Breast epithelium (tissue), 4 donors: ENCODE measurements around the gene MYBPC2. TPM values are rescaled to one million over a fixed set of nuclear protein-coding genes. Genes with fewer than 3 reads are reported as not detected.

ENCODE experiments used
- DNase-seq, 2 donors: peaks; one replicate each; pipeline ENCODE4 v3.0.0-alpha.2; 2019; ENCODE audit warnings: low spot score in 2 of 2
- H3K27ac ChIP-seq, 2 donors: fragments of 200-600 bp; sonication (generic) in 1 of 2; one replicate each; pipeline ENCODE4 v1.5.1; 2016 to 2019; ENCODE audit warnings: mild to moderate bottlenecking in 1 of 2
- H3K27me3 ChIP-seq, 2 donors: fragments of 200-600 bp; sonication (generic) in 1 of 2; one replicate each; pipeline versions ENCODE4 v1.5.1 to v1.6.0; 2017 to 2019; ENCODE audit warnings: control low read depth in 1 of 2, mild to moderate bottlenecking in 1 of 2
- H3K36me3 ChIP-seq: fragments of 200-600 bp; one replicate; pipeline ENCODE4 v1.5.1; 2019
- H3K4me1 ChIP-seq, 2 donors: fragments of 200-600 bp; sonication (generic); one replicate each; pipeline ENCODE4 v1.5.1; 2016 to 2019; ENCODE audit warnings: control low read depth in 1 of 2
- H3K4me3 ChIP-seq, 3 donors: fragments of 200-600 bp; sonication (generic); 1 replicate in 2 of 3; 2 replicates in 1 of 3; pipeline ENCODE4 v1.5.1; 2016 to 2019; ENCODE audit warnings: mild to moderate bottlenecking in 3 of 3, moderate library complexity in 2 of 3
- H3K9me3 ChIP-seq, 2 donors: fragments of 200-600 bp; sonication (generic) in 1 of 2; one replicate each; pipeline ENCODE4 v1.5.1; 2016 to 2019; ENCODE audit warnings: control low read depth in 1 of 2
- POLR2A ChIP-seq: fragments of 450-650 bp; IDR thresholded peaks from one replicate; pipeline ENCODE4 v1.6.1; 2016; ENCODE audit warnings: antibody characterized with exemption, mild to moderate bottlenecking, moderate library complexity
- POLR2AphosphoS5 ChIP-seq, 3 donors: sonication (generic); formaldehyde crosslinking; IDR thresholded peaks; one replicate each; pipeline ENCODE4 v1.6.1; 2017; ENCODE audit warnings: antibody characterized with exemption in 3 of 3
- intact Hi-C: fragments of 100-400 bp; cut with DNase I; formaldehyde crosslinking; loops from one replicate; pipeline ENCODE4 v1.15.1; 2023; ENCODE audit warnings: low total_unique reads
- total RNA-seq, 3 donors: library from RNA; depleted of rRNA; stranded (reverse); fragments of >200 nt; gene quantifications; one replicate each; pipeline ENCODE4 v1.1.0, GENCODE V29; 2016
- TF ChIP-seq, protein P1 (sequence below), 3 donors: fragments of 450-650 bp; IDR thresholded peaks; one replicate each; pipeline ENCODE4 v1.5.1; 2016 to 2017; ENCODE audit warnings: antibody characterized with exemption in 3 of 3, mild to moderate bottlenecking in 3 of 3, moderate library complexity in 3 of 3

The MYBPC2 gene
- total RNA-seq, 3 donors from 2014 or later, result under 0.01 TPM; not detected in 2

DNA sequence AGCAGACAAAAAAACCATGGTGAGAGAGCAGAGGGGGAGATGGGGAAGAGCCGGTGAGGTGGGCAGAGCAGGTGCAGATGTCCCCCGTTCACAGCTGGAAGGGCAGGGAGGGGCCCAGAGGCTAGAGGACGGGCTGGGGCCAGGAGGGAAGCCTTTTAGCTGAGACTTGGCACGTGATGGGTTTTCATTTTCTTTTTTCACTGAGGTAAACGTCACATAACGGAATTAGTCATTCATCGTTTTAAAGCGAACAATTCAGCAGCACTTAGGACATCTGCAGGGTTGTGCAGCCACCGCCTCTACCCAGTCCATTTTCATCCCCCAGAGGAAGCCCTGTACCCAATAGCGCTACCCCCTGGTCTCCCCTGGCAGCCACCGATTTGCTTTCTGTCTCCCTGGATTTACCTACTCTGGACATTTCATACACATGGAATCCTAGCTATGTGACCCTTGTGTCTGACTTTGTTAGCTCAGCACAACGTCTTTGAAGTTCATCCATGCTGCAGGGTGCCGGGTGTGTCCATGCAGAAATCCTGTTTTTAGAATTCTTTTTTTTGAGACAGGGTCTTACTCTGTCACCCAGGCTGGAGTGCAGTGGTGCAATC lies 27.6 kb downstream of the MYBPC2 start:
- TF ChIP-seq POLR2AphosphoS5 (IDR thresholded peaks at IDR 0.05) (no peak), POLR2A (no peak)
- TF ChIP-seq, protein P1, sequence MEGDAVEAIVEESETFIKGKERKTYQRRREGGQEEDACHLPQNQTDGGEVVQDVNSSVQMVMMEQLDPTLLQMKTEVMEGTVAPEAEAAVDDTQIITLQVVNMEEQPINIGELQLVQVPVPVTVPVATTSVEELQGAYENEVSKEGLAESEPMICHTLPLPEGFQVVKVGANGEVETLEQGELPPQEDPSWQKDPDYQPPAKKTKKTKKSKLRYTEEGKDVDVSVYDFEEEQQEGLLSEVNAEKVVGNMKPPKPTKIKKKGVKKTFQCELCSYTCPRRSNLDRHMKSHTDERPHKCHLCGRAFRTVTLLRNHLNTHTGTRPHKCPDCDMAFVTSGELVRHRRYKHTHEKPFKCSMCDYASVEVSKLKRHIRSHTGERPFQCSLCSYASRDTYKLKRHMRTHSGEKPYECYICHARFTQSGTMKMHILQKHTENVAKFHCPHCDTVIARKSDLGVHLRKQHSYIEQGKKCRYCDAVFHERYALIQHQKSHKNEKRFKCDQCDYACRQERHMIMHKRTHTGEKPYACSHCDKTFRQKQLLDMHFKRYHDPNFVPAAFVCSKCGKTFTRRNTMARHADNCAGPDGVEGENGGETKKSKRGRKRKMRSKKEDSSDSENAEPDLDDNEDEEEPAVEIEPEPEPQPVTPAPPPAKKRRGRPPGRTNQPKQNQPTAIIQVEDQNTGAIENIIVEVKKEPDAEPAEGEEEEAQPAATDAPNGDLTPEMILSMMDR (IDR thresholded peaks at IDR 0.05), result no peak
- no peak overlapping the region for H3K27ac ChIP-seq
- no peaks in the 10 kb centered on the region for H3K9me3 ChIP-seq
- DNase-seq, result no peak
- intact Hi-C loops, result no loop called here
- H3K36me3 ChIP-seq, result no peaks in the 10 kb centered on the region
- H3K4me3 ChIP-seq, result no peak overlapping the region
- H3K27me3 ChIP-seq, result peaks cover 3 to 41% of the 10 kb centered on the region in 2 donors
- no peaks in the 10 kb centered on the region for H3K4me1 ChIP-seq

DNA sequence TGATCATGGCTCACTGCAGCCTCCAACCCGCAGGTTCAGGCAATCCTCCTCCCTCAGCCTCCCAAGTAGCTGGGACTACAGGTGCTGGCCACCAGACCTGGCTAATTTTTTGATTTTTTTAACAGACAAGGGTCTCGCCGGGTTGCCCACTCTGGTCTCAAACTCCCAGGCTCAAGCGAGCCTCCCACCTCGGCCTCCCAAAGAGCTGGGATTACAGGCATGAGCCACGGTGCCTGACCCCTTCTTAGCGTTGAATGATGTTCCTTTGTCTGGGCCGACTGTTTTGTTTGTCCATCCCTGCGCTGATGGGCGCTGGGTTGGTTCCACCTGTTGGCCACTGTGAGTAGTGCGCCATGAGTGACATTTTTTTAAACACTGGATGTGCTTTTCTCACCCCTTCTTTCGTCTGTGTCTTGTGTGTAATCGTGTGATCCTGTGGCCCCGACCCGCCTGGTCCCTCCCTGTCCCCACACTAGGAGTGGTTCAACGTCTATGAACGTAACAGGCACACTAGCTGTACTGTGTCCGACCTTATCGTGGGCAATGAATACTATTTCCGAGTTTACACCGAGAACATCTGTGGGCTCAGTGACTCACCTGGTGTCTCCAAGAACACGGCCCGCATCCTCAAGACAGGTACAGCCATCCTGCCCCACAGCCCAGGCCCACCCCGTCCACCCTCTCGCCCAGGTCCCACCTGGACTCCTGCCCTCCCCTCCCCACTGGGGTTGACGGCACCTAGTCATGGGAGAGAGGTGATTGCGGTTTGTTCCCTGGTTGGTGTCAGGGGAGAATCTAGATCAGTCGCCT lies 28.6 kb downstream of the MYBPC2 start:
- Histone ChIP-seq H3K36me3 (no peaks in the 10 kb centered on the region), H3K4me1 (no peaks in the 10 kb centered on the region), H3K27me3 (peaks cover 3 to 42% of the 10 kb centered on the region in 2 donors), H3K27ac (no peak overlapping the region), H3K4me3 (no peak overlapping the region), H3K9me3 (no peaks in the 10 kb centered on the region)
- intact Hi-C loops, result no loop called here
- TF ChIP-seq POLR2AphosphoS5 (IDR thresholded peaks at IDR 0.05), result no peak
- TF ChIP-seq, protein P1 (IDR thresholded peaks at IDR 0.05), result peak; percentile 75 to 83 (median 82)
- peak; percentile 40 to 65 for DNase-seq

DNA sequence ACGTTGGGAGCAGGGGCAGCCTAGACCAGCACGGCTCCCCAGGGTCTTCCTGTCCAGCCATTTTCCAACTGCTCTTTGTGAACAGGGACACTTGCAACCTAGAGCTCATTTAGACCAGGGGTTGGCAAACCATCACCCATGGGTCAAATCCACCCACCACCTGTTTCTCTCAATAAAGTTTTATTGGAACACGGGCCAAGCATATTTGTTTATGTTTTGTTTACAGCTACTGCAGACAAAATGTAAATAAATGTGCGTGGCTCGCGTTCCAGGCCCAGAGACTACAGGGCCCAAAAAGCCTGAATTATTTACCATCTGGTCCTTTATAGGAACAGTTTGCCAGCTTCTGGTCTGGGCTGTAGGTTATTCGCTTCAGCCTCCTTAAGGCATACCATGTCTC lies 30.3 kb downstream of the MYBPC2 start:
- Histone ChIP-seq H3K9me3 (no peaks in the 10 kb centered on the region), H3K4me1 (no peaks in the 10 kb centered on the region), H3K36me3 (no peaks in the 10 kb centered on the region), H3K27ac (no peak overlapping the region), H3K27me3 (peaks cover 0 to 28% of the 10 kb centered on the region in 2 donors), H3K4me3 (no peak overlapping the region)
- no peak for DNase-seq
- intact Hi-C loops, result no loop called here
- TF ChIP-seq POLR2A, result no peak
- TF ChIP-seq POLR2AphosphoS5 (IDR thresholded peaks at IDR 0.05), result no peak
- TF ChIP-seq, protein P1 (IDR thresholded peaks at IDR 0.05), result no peak

DNA sequence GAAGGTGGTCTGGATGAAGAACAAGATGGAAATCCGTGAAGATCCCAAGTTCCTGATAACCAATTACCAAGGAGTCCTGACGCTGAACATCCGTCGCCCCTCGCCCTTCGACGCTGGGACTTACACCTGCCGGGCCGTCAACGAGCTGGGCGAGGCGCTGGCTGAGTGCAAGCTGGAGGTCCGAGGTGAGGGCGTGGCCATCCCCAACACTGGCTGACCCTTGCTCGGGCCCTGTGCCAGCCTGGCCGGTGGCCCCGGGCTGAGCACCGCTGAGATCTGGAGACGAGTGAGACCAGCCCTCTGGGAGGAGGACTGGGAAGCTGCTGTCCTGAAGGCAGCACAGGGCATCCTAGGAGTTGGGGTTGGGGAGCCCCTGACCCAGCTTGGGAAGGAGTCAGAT lies 31.7 kb downstream of the MYBPC2 start:
- intact Hi-C loops, result loop anchor here (2.0 kb wide), 1 partner anchor 36 kb away; no protein-coding TSS in a partner anchor
- H3K4me1 ChIP-seq, result no peaks in the 10 kb centered on the region
- no peak overlapping the region for H3K4me3 ChIP-seq
- H3K27ac ChIP-seq, result no peak overlapping the region
- DNase-seq, result no peak
- TF ChIP-seq POLR2AphosphoS5 (IDR thresholded peaks at IDR 0.05) (no peak), POLR2A (no peak)
- TF ChIP-seq, protein P1 (IDR thresholded peaks at IDR 0.05), result no peak
- peaks cover 0 to 17% of the 10 kb centered on the region in 2 donors for H3K27me3 ChIP-seq
- H3K36me3 ChIP-seq, result no peaks in the 10 kb centered on the region
- H3K9me3 ChIP-seq, result no peaks in the 10 kb centered on the region

DNA sequence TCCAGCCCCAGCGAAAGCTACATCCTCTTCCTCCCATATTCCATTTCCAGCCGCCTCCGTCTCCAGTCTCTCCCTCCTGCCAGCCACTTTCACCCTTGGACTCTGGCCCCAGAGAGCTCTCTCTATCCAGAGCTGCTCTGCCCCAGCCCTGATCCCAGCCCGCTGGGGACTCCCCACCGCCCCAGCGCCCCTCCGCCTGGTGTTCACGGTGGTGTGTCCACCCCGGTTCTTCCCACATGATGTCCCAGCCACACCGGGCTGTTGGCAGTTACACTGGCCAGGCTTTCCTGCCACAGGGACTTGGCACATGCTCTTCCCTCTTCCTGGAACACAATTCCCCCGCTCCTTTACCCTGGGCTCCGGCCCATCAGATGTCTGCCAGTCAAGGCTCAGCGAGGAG lies 32.3 kb downstream of the MYBPC2 start:
- Histone ChIP-seq H3K4me3 (no peak overlapping the region), H3K36me3 (no peaks in the 10 kb centered on the region), H3K27me3 (peaks cover 0 to 12% of the 10 kb centered on the region in 2 donors), H3K9me3 (no peaks in the 10 kb centered on the region), H3K4me1 (no peaks in the 10 kb centered on the region), H3K27ac (no peak overlapping the region)
- intact Hi-C loops, result loop anchor here (2.0 to 5.0 kb wide), 2 partner anchors 36 to 402 kb away; no protein-coding TSS in a partner anchor
- no peak for DNase-seq
- TF ChIP-seq, protein P1 (IDR thresholded peaks at IDR 0.05), result no peak
- TF ChIP-seq POLR2A, result no peak
- no peak for TF ChIP-seq POLR2AphosphoS5 (IDR thresholded peaks at IDR 0.05)
